HG02885 (cell line): ENCODE measurements around the gene NOL7.

Experiments used
- ATAC-seq: cut with Tn5 transposase; IDR thresholded peaks from one replicate; pipeline ENCODE4 v1.9.1; 2021; ENCODE audit warnings: mild to moderate bottlenecking; ENCODE audit not compliant: unreplicated experiment, poor library complexity

Gene NOL7

GRCh38 chr6:13614926-13615791 is at the start of gene NOL7:
Gene NOL7, plus strand, starts transcription at chr6:13615335. Its CDS starts 24 bp downstream, at chr6:13615359.
- ATAC-seq: peak; percentile 92

- ATAC-seq: no peak
These were observed 49.2 kb upstream of the NOL7 start for GRCh38 chr6:13565921-13566320.

GRCh38 chr6:13566500-13566899 is 48.6 kb upstream of the NOL7 start:
- no peak for ATAC-seq

GRCh38 chr6:13568970-13569369 is 46.2 kb upstream of the NOL7 start:
- ATAC-seq: no peak

- no peak for ATAC-seq
These were observed 42.9 kb upstream of the NOL7 start for GRCh38 chr6:13572240-13572639.

- ATAC-seq: no peak
These were observed 42.0 kb upstream of the NOL7 start for GRCh38 chr6:13572951-13573654.

- no peak for ATAC-seq
These were observed 41.4 kb upstream of the NOL7 start for GRCh38 chr6:13573669-13574110.

GRCh38 chr6:13574149-13574570 is 41.0 kb upstream of the NOL7 start:
- peak; percentile 82 for ATAC-seq

GRCh38 chr6:13574571-13575376 is 40.4 kb upstream of the NOL7 start, which contains the start of gene SIRT5:
Gene SIRT5, plus strand, starts transcription at chr6:13574601. Its CDS starts 9,510 bp downstream, at chr6:13584111.
- peak; percentile 67 for ATAC-seq

- ATAC-seq: no peak
These were observed 39.8 kb upstream of the NOL7 start for GRCh38 chr6:13575377-13575775.

GRCh38 chr6:13576017-13576416 is 39.1 kb upstream of the NOL7 start:
- ATAC-seq: no peak

GRCh38 chr6:13577926-13578325 is 37.2 kb upstream of the NOL7 start:
- ATAC-seq: no peak

- ATAC-seq: no peak
These were observed 35.2 kb upstream of the NOL7 start for GRCh38 chr6:13579911-13580310.

- ATAC-seq: no peak
These were observed 33.4 kb upstream of the NOL7 start for GRCh38 chr6:13581700-13582229.

GRCh38 chr6:13586603-13587542 is 28.3 kb upstream of the NOL7 start:
- no peak for ATAC-seq

- ATAC-seq: no peak
These were observed 25.3 kb upstream of the NOL7 start for GRCh38 chr6:13589801-13590200.

GRCh38 chr6:13590574-13591153 is 24.5 kb upstream of the NOL7 start:
- ATAC-seq: no peak

GRCh38 chr6:13591205-13591921 is 23.8 kb upstream of the NOL7 start:
- no peak for ATAC-seq
